Suprapubic skin (tissue), 4 donors: Measurements from ENCODE around the gene MTMR3. TPM values are rescaled to one million over a fixed set of nuclear protein-coding genes. Genes with fewer than 3 reads are reported as not detected.

Source experiments
- DNase-seq, 2 donors: peaks; one replicate each; pipeline ENCODE4 v3.0.0-alpha.2; 2019; ENCODE audit warnings: low spot score in 2 of 2
- H3K27ac ChIP-seq: fragments of 200-600 bp; sonication (generic); one replicate; pipeline ENCODE4 v1.5.1; 2019
- H3K27me3 ChIP-seq: fragments of 200-600 bp; sonication (generic); one replicate; pipeline ENCODE4 v1.5.1; 2019
- H3K36me3 ChIP-seq: fragments of 200-600 bp; sonication (generic); one replicate; pipeline ENCODE4 v1.5.1; 2019
- H3K4me1 ChIP-seq: fragments of 200-600 bp; sonication (generic); one replicate; pipeline ENCODE4 v1.5.1; 2019
- H3K4me3 ChIP-seq: fragments of 200-600 bp; sonication (generic); one replicate; pipeline ENCODE4 v1.5.1; 2019; ENCODE audit warnings: mild to moderate bottlenecking
- H3K9me3 ChIP-seq: fragments of 200-600 bp; sonication (generic); one replicate; pipeline ENCODE4 v1.5.1; 2019
- EP300 ChIP-seq: sonication (generic); formaldehyde crosslinking; IDR thresholded peaks from one replicate; pipeline ENCODE4 v1.6.1; 2017; ENCODE audit warnings: antibody characterized with exemption
- POLR2A ChIP-seq, 2 donors: fragments of 450-650 bp; IDR thresholded peaks; one replicate each; pipeline ENCODE4 v1.6.1; 2017; ENCODE audit warnings: antibody characterized with exemption in 2 of 2, mild to moderate bottlenecking in 2 of 2, moderate library complexity in 2 of 2
- POLR2AphosphoS5 ChIP-seq, 3 donors: sonication (generic); formaldehyde crosslinking; IDR thresholded peaks; one replicate each; pipeline ENCODE4 v1.6.1; 2017; ENCODE audit warnings: antibody characterized with exemption in 3 of 3
- WGBS: methylation state at CpG from one replicate; pipeline ENCODE4 v1.1.5; 2018; 5-methylcytosine and 5-hydroxymethylcytosine counted together
- total RNA-seq, 4 donors: library from RNA; depleted of rRNA; stranded (reverse); fragments of >200 nt; gene quantifications; one replicate each; pipeline ENCODE4 v1.1.0, GENCODE V29; 2016
- TF ChIP-seq, protein P1 (sequence below), 2 donors: fragments of 200-600 bp in 1 of 2; fragments of 450-650 bp in 1 of 2; sonication (generic) in 1 of 2; IDR thresholded peaks; one replicate each; pipeline ENCODE4 v1.5.1; 2016 to 2019; ENCODE audit warnings: antibody characterized with exemption in 2 of 2, mild to moderate bottlenecking in 1 of 2, moderate library complexity in 1 of 2

The MTMR3 gene
- total RNA-seq, 4 donors from 2014 or later = 57.8 to 136 (median 66.0) TPM

DNA sequence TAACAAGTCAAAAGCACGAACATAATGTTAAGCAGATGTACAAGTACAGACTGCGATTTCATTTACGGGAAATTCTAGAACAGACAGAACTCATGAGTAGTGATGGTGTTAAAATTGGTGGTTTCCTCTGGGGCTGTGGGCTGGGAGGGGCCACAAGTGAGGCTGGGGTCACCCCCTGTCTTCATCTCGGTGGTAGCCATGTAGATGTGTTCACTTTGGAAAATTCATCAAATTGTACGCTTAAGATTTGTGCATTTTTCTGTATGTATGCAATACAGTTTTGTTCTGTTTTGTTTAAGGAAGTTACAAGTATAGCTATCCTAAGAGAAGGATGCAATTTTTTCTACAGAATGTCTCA, 44.4 kb upstream of the MTMR3 start:
- H3K27me3 ChIP-seq = no peaks in the 10 kb centered on the region
- H3K4me1 ChIP-seq = peaks cover 49% of the 10 kb centered on the region
- TF ChIP-seq POLR2A (IDR thresholded peaks at IDR 0.05) (no peak), POLR2AphosphoS5 (IDR thresholded peaks at IDR 0.05) (no peak)
- TF ChIP-seq, protein P1, sequence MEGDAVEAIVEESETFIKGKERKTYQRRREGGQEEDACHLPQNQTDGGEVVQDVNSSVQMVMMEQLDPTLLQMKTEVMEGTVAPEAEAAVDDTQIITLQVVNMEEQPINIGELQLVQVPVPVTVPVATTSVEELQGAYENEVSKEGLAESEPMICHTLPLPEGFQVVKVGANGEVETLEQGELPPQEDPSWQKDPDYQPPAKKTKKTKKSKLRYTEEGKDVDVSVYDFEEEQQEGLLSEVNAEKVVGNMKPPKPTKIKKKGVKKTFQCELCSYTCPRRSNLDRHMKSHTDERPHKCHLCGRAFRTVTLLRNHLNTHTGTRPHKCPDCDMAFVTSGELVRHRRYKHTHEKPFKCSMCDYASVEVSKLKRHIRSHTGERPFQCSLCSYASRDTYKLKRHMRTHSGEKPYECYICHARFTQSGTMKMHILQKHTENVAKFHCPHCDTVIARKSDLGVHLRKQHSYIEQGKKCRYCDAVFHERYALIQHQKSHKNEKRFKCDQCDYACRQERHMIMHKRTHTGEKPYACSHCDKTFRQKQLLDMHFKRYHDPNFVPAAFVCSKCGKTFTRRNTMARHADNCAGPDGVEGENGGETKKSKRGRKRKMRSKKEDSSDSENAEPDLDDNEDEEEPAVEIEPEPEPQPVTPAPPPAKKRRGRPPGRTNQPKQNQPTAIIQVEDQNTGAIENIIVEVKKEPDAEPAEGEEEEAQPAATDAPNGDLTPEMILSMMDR (IDR thresholded peaks at IDR 0.05) = no peak
- no peak for DNase-seq
- no peaks in the 10 kb centered on the region for H3K9me3 ChIP-seq
- peak overlapping the region; percentile 73 for H3K4me3 ChIP-seq
- H3K27ac ChIP-seq = peak overlapping the region; percentile 73
- H3K36me3 ChIP-seq = peaks cover 7% of the 10 kb centered on the region
- WGBS = 18% methylated on average over 5 of the region's 5 CpGs

DNA sequence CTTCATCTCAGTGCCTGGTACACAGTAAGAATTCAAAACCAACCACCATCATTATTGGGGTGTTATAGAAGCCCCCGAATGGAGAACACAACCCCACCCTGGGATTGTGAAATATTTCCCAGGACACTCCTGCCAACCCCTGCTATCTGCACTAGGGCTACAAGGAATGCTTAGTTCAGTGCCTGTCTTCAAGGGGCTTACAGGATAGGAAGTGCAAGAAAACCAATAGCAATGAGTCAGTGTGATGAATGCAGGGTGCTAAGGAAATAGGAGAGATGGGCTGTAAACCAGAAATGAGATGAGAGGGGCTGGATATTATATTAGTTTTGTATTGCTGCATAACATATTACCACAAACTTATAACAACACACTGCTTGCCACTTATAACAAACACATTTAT, 43.9 kb upstream of the MTMR3 start:
- no peaks in the 10 kb centered on the region for H3K27me3 ChIP-seq
- DNase-seq = no peak
- peaks cover 2% of the 10 kb centered on the region for H3K36me3 ChIP-seq
- no peak overlapping the region for H3K4me3 ChIP-seq
- no peak overlapping the region for H3K27ac ChIP-seq
- H3K9me3 ChIP-seq = no peaks in the 10 kb centered on the region
- peaks cover 49% of the 10 kb centered on the region for H3K4me1 ChIP-seq
- TF ChIP-seq POLR2AphosphoS5 (IDR thresholded peaks at IDR 0.05) = no peak
- TF ChIP-seq, protein P1 (IDR thresholded peaks at IDR 0.05) = no peak
- no peak for TF ChIP-seq POLR2A (IDR thresholded peaks at IDR 0.05)
- no peak for TF ChIP-seq EP300
- 57% methylated on average over 1 of the region's 1 CpG for WGBS

DNA sequence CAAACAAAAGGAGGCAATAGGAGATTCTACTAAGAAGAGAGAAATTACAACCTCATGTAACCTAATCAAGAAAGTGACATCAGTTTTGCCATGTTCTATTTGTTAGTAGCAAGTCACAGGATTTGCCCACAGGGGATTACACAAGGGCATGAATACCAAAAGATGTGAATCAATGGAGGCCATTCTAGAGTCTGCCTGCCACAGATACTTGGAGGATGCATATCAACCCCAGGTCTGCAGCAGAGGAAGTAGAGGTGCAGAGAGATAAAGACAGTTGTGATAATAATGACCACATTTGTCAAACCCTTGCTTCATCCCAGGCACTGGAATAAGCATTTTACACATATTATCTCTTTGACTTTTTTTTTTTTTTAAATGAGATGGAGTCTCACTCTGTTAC, 42.5 kb upstream of the MTMR3 start:
- Histone ChIP-seq H3K27me3 (no peaks in the 10 kb centered on the region), H3K4me3 (no peak overlapping the region), H3K9me3 (no peaks in the 10 kb centered on the region), H3K36me3 (no peaks in the 10 kb centered on the region), H3K4me1 (peaks cover 39% of the 10 kb centered on the region), H3K27ac (no peak overlapping the region)
- DNase-seq = no peak
- TF ChIP-seq POLR2AphosphoS5 (IDR thresholded peaks at IDR 0.05) (no peak), EP300 (no peak), POLR2A (IDR thresholded peaks at IDR 0.05) (no peak)
- TF ChIP-seq, protein P1 (IDR thresholded peaks at IDR 0.05) = no peak

DNA sequence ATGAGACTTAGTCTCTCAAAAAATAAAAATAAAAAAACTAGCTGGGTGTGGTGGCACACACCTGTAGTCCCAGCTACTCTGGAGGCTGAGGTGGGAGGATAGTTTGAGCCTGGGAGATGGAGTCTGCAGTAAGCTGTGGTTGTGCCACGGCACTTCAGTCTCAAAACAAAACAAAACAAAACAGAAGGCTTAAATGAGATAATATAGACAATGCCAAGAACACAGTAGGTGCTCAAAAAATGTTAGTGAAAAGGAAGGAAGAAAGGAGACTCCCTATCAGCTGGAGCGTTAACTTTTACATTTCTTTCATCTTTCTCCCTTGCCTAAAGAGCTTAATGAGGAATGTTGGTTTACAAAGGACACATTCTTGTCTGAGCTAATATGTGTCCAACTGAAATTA, 40.8 kb upstream of the MTMR3 start:
- H3K9me3 ChIP-seq = no peaks in the 10 kb centered on the region
- H3K36me3 ChIP-seq = no peaks in the 10 kb centered on the region
- TF ChIP-seq POLR2AphosphoS5 (IDR thresholded peaks at IDR 0.05) (no peak), EP300 (no peak), POLR2A (IDR thresholded peaks at IDR 0.05) (no peak)
- TF ChIP-seq, protein P1 (IDR thresholded peaks at IDR 0.05) = no peak
- no peak overlapping the region for H3K4me3 ChIP-seq
- no peaks in the 10 kb centered on the region for H3K27me3 ChIP-seq
- 78% methylated on average over 2 of the region's 2 CpGs for WGBS
- peak overlapping the region; percentile 64 for H3K27ac ChIP-seq
- no peak for DNase-seq
- H3K4me1 ChIP-seq = peaks cover 23% of the 10 kb centered on the region

DNA sequence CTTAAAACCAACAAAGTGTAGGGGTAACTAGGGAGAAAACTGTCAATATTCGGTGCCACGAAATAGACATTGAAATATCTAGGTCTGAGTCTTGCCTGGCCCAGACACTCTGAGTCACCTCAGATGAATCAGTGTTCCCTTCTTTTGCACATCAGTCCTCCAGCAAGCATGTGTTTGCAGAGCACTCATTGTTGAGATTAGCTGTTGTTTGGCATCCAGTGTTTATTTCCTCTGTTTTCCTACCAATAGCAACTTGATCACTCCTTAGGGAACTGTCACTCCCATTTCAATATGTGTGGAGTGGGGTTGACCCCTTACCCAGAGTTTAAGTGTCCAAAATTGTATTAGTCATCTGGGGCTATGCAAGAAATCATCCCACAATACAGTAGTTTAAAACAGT, 40.2 kb upstream of the MTMR3 start:
- Histone ChIP-seq H3K4me3 (no peak overlapping the region), H3K9me3 (no peaks in the 10 kb centered on the region), H3K27me3 (no peaks in the 10 kb centered on the region), H3K27ac (peak overlapping the region; percentile 64), H3K36me3 (no peaks in the 10 kb centered on the region), H3K4me1 (peaks cover 18% of the 10 kb centered on the region)
- WGBS = 21% methylated on average over 2 of the region's 2 CpGs
- DNase-seq = no peak
- TF ChIP-seq EP300 (no peak), POLR2AphosphoS5 (IDR thresholded peaks at IDR 0.05) (peak in 1 of 3 donors; percentile 42), POLR2A (IDR thresholded peaks at IDR 0.05) (no peak)
- TF ChIP-seq, protein P1 (IDR thresholded peaks at IDR 0.05) = no peak
